ENCODE data around the gene OR6K2. TPM values are rescaled to one million over a fixed set of nuclear protein-coding genes. Genes with fewer than 3 reads are reported as not detected.

OR6K2 gene
- total and polyA plus RNA-seq, 2 of the 4 experiments (the other 2 are of a cell fraction) = not detected

- Histone ChIP-seq H3K36me3 (ENCODE audit: control insufficient read depth, insufficient read depth, low read length) (no peaks in the 10 kb centered on the region), H3K9ac (ENCODE audit: low read depth, low read length) (no peak overlapping the region)
Measured at GRCh38 chr1:158652721-158653334, 47.6 kb downstream of the OR6K2 start.

More at GRCh38 chr1:158652721-158653334, 47.6 kb downstream of the OR6K2 start:
- Histone ChIP-seq H2AK9ac (replicated peaks; ENCODE audit: low read depth, low read length, poor library complexity) (no peak overlapping the region), H2AFZ (replicated peaks; ENCODE audit: low read length, poor library complexity) (no peak overlapping the region), H3K9me3 (ENCODE audit: control insufficient read depth, insufficient read depth, low read length) (no peaks in the 10 kb centered on the region), H4K91ac (ENCODE audit: insufficient read depth, low read depth, low read length) (no peak overlapping the region), H3K9me1 (ENCODE audit: insufficient read depth, low read length) (no peaks in the 10 kb centered on the region), H3K27me3 (ENCODE audit: control insufficient read depth, insufficient read depth, low read length) (no peaks in the 10 kb centered on the region), H3K14ac (replicated peaks; ENCODE audit: low read depth, low read length) (no peak overlapping the region), H3K4me2 (ENCODE audit: low read depth, low read length) (no peak overlapping the region), H2BK120ac (ENCODE audit: low read depth, low read length) (no peak overlapping the region), H3K79me1 (ENCODE audit: low read depth in 1 of 2, low read length in 2 of 2) (no peaks in the 10 kb centered on the region), H2BK5ac (ENCODE audit: low read depth, low read length, poor library complexity, severe bottlenecking) (no peak overlapping the region), H4K5ac (ENCODE audit: low read depth, low read length) (no peak overlapping the region), H2BK15ac (ENCODE audit: low read depth, low read length) (no peak overlapping the region), H3K56ac (ENCODE audit: extremely low read depth, insufficient read depth, low read length) (no peak overlapping the region), H4K8ac (ENCODE audit: low read depth in 2 of 2, low read length in 2 of 2) (no peak overlapping the region), H2BK20ac (ENCODE audit: low read depth, low read length) (no peak overlapping the region), H3K27ac (ENCODE audit: insufficient read depth, low read length) (no peak overlapping the region), H3K4ac (ENCODE audit: low read depth, low read length) (no peak overlapping the region), H2AK5ac (ENCODE audit: low read depth, low read length) (no peak overlapping the region), H3K4me1 (ENCODE audit: control insufficient read depth, insufficient read depth, low read length) (no peaks in the 10 kb centered on the region), H3K18ac (ENCODE audit: low read depth, low read length) (no peak overlapping the region), H3K23ac (ENCODE audit: low read depth, low read length) (no peak overlapping the region), H3K4me3 (ENCODE audit: insufficient read depth, low read depth, low read length) (no peak overlapping the region), H4K20me1 (ENCODE audit: insufficient read depth, low read length) (no peaks in the 10 kb centered on the region)
- TF ChIP-seq RCOR1 (IDR thresholded peaks at IDR 0.05; ENCODE audit: insufficient replicate concordance, low read length) = no peak
- no peak for TF ChIP-seq RFX5 (IDR thresholded peaks at IDR 0.05; ENCODE audit: low read depth, low read length)
- TF ChIP-seq, protein P1, sequence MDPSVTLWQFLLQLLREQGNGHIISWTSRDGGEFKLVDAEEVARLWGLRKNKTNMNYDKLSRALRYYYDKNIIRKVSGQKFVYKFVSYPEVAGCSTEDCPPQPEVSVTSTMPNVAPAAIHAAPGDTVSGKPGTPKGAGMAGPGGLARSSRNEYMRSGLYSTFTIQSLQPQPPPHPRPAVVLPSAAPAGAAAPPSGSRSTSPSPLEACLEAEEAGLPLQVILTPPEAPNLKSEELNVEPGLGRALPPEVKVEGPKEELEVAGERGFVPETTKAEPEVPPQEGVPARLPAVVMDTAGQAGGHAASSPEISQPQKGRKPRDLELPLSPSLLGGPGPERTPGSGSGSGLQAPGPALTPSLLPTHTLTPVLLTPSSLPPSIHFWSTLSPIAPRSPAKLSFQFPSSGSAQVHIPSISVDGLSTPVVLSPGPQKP (IDR thresholded peaks at IDR 0.05; ENCODE audit: borderline replicate concordance, low read depth, low read length) = no peak
- TF ChIP-seq CEBPB (IDR thresholded peaks at IDR 0.05; ENCODE audit: low read depth, low read length) = no peak
- no peak for TF ChIP-seq BHLHE40 (IDR thresholded peaks at IDR 0.05; ENCODE audit: low read depth, low read length)
- TF ChIP-seq MXI1 (IDR thresholded peaks at IDR 0.05; ENCODE audit: borderline replicate concordance, low read depth, low read length) = no peak
- no peak for TF ChIP-seq CTCF (conservative IDR thresholded peaks at IDR 0.05; ENCODE audit: low read depth, low read length)
- TF ChIP-seq, protein P2, sequence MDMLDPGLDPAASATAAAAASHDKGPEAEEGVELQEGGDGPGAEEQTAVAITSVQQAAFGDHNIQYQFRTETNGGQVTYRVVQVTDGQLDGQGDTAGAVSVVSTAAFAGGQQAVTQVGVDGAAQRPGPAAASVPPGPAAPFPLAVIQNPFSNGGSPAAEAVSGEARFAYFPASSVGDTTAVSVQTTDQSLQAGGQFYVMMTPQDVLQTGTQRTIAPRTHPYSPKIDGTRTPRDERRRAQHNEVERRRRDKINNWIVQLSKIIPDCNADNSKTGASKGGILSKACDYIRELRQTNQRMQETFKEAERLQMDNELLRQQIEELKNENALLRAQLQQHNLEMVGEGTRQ (IDR thresholded peaks at IDR 0.05; ENCODE audit: low read depth, low read length) = no peak
- TF ChIP-seq RAD21 (IDR thresholded peaks at IDR 0.05; ENCODE audit: low read length) = no peak
- no peak for TF ChIP-seq SMC3 (IDR thresholded peaks at IDR 0.05; ENCODE audit: low read depth, low read length)
- no peak for TF ChIP-seq NFE2L2 (IDR thresholded peaks at IDR 0.05; ENCODE audit: low read depth, low read length)
- 36% methylated on average over 2 of the region's 7 CpGs; no CpG with 5 or more reads in 1 of the 2 experiments for WGBS, 2 experiments (ENCODE audit: extremely low coverage in 2 of 2, insufficient read length in 1 of 2)
- DNase-seq (no peak), ATAC-seq (ENCODE audit: low read depth) (no peak)
- in situ Hi-C loops (cut with MboI; ENCODE audit: low sequenced_read_pairs) (no loop called here), intact Hi-C loops (cut with micrococcal nuclease) (no loop called here), dilution Hi-C loops (cut with HindIII; ENCODE audit: low sequenced_read_pairs, unreplicated experiment) (no loop called here)
- POLR2A ChIA-PET (ENCODE audit: unreplicated experiment) = no interaction called here
- no TSS peak for BruUV-seq (replicated peaks)
- CTCF ChIA-PET = no interaction called here

Measured in IMR-90 (cell line).